Forelimb muscle (tissue), 1 donor: ENCODE data around the gene WWTR1. TPM values are rescaled to one million over a fixed set of nuclear protein-coding genes. Genes with fewer than 3 reads are reported as not detected.

Experiments
- DNase-seq: peaks from one replicate; pipeline ENCODE4 v3.0.0-alpha.2; 2013; ENCODE audit warnings: low read depth
- polyA plus RNA-seq: library from polyadenylated mRNA; unstranded; fragments of 120-200 nt; gene quantifications from one replicate; pipeline ENCODE4 v1.2.1, GENCODE V29; 2013; ENCODE audit not compliant: insufficient read length

WWTR1 gene
- polyA plus RNA-seq, 1 donor, result 71.8 TPM

DNA sequence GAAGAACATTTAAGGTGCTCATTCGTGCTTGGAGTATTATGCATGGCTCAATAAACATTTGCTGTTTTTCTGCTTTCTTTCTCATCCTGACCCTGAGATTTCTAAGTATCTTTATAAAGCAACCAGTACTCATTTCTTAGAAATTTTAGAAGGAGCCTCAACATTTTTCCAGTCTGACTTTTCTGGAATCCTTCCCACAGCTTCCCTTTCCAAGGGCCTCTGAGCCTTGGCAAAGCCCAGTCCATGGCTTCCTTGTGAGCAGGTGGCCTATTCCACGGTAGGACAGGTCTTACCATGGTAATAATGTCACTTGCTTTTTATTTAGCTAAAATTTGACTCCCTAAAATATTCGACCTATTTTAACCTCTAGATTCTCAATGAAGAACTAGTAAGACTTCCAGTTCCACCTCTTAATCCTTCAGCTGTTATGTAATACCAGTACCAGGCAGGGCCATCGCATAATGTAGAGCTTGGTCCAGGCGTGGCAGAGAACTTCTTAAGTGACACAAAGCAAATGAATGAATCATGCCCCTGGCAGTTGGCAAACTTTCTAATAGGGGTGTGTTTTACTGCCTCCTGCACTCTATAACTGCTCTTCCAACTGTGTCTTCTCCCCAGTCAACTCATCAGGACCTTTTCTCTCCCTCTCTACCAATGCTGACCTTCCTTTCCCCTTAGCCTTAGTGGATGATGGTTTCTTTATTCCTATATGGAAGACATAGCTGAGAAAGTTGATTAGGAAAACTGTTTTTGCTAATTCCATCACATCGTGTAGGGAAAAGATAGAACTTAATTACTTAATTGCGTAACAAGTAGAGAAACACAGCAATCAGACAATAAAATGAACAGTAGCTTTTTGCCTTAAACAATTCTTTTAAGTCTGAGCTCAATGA lies 184.2 kb downstream of the WWTR1 start:
- no peak for DNase-seq

- DNase-seq, result no peak
These were observed 185.6 kb downstream of the WWTR1 start for GRCh38 chr3:149472030-149472797.

DNA sequence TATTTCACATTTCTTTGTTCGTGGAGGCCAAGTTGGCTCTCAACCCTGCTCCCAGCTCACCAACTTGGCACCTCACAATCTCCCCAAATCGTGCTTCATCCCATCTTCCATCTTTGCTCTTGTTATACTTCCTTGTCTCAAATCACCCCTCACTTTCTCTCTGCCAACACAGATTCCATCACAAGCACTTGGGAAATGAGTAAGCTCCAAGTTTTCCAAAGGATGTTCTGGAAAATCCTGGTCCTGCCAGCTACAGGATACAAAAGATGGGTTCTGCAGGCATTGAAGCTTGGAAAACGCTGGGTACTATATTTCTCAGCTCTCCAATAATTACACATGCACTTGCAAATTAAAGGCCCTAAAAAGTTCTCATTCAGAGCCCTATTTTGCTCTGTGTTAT lies 187.4 kb downstream of the WWTR1 start:
- DNase-seq, result no peak

GRCh38 chr3:149468504-149469212 lies 189.2 kb downstream of the WWTR1 start:
- DNase-seq, result no peak

Other genes starting within 250 kb of the WWTR1 start
- not detected for gene TM4SF4, start 183.3 kb downstream of the WWTR1 start, polyA plus RNA-seq
- gene COMMD2, start 94.5 kb upstream of the WWTR1 start, polyA plus RNA-seq, result 30.9 TPM
- not detected for gene ANKUB1, start 134.5 kb upstream of the WWTR1 start, polyA plus RNA-seq
- gene RNF13, start 155.2 kb upstream of the WWTR1 start, polyA plus RNA-seq, result 33.2 TPM